OCI-LY3 (cell line): ENCODE measurements around the gene HSF2BP.

Experiments
- CTCF ChIP-seq: fragments of 200-600, 300-600 bp; sonication (generic); IDR thresholded peaks from 2 replicates; pipeline ENCODE4 v1.5.1; 2014; ENCODE audit warnings: antibody characterized with exemption, low read length, low read depth
- EZH2phosphoT487 ChIP-seq: fragments of 200-600 bp; shearing (Covaris generic); IDR thresholded peaks from 2 replicates; pipeline ENCODE4 v1.6.1; 2018; ENCODE audit warnings: antibody characterized with exemption, mixed run types, low read depth

GRCh38 chr21:43693981-43694380, 34.7 kb upstream of the HSF2BP start:
- TF ChIP-seq CTCF (no peak), EZH2phosphoT487 (no peak)
